Skeletal muscle satellite cell (primary cell): ENCODE results near the gene TTC7B.

Source experiments
- H3K27me3 ChIP-seq: 2 replicates; pipeline ENCODE4 v1.7.0; 2013; ENCODE audit warnings: low read length; ENCODE audit not compliant: control insufficient read depth, insufficient read depth
- H3K36me3 ChIP-seq: 2 replicates; pipeline ENCODE4 v1.7.0; 2013; ENCODE audit warnings: mild to moderate bottlenecking, control low read depth, low read length; ENCODE audit not compliant: insufficient read depth
- H3K4me1 ChIP-seq: 2 replicates; pipeline ENCODE4 v1.7.0; 2013; ENCODE audit warnings: low read length; ENCODE audit not compliant: control insufficient read depth, insufficient read depth
- H3K4me2 ChIP-seq: 2 replicates; pipeline ENCODE4 v1.7.0; 2013; ENCODE audit warnings: mild to moderate bottlenecking, low read length
- H3K4me3 ChIP-seq: 2 replicates; pipeline ENCODE4 v1.7.0; 2013; ENCODE audit warnings: low read length
- H3K9ac ChIP-seq: 2 replicates; pipeline ENCODE4 v1.7.0; 2013; ENCODE audit warnings: mild to moderate bottlenecking, low read depth, low read length, moderate library complexity
- H3K9me3 ChIP-seq: replicated peaks from 2 replicates; pipeline ENCODE4 v1.7.0; 2013; ENCODE audit warnings: mild to moderate bottlenecking, control low read depth, low read length

TTC7B gene

DNA sequence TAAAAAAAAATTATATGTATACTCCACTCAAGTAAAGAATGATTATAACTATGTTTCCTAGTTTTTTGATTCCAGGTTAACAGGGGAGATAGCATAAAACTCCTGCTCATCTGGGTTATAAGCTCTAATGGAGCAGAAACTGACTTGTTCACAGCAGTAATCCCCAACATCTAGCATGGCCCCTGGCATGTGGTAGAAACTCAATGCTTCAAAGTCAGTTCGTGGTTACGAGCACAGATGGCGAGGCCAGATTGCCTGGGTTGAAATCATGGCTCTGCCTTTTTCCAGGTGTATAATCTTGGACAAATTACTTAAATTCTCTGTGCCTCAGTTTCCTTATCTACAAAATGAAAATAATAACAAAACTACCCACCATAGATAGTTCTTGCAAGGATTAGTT lies 183.8 kb downstream of the TTC7B start:
- no peak overlapping the region for H3K4me3 ChIP-seq
- H3K36me3 ChIP-seq = no peaks in the 10 kb centered on the region
- H3K27me3 ChIP-seq = no peaks in the 10 kb centered on the region
- H3K4me1 ChIP-seq = no peaks in the 10 kb centered on the region
- no peak overlapping the region for H3K9ac ChIP-seq
- no peak overlapping the region for H3K4me2 ChIP-seq
- H3K9me3 ChIP-seq = no peaks in the 10 kb centered on the region

DNA sequence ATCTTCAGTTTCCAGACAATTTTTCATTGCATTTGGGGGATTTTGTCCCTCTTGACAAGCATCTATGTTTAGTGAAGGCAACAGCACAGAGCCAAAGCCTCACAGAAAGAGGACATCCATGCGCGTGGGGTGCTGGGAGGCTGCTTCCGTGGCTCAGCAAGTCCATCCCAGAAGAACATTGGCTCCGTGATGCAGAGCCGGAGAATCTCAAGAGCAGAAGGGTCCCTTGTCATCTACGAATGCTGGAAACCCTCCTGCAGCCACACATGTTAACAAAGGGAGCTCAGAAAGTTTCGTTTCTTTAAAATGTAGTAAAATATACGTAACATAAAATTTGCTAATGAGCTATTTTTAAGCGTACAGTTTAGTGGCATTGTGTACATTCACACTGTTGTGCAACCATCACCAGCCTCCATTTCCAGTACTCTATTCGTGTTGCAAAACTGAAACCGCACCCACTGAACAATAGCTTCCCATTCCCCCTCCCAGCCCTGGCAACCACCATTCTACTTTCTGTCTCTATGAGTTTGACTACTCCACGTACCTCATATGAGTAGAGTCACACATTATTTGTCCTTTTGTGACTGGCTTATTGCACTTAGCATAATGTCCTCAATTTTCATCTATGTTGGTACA lies 185.9 kb downstream of the TTC7B start:
- H3K4me2 ChIP-seq = no peak overlapping the region
- H3K9ac ChIP-seq = no peak overlapping the region
- no peak overlapping the region for H3K4me3 ChIP-seq
- H3K27me3 ChIP-seq = no peaks in the 10 kb centered on the region
- H3K4me1 ChIP-seq = peaks cover under 1% of the 10 kb centered on the region
- H3K36me3 ChIP-seq = no peaks in the 10 kb centered on the region
- no peaks in the 10 kb centered on the region for H3K9me3 ChIP-seq

DNA sequence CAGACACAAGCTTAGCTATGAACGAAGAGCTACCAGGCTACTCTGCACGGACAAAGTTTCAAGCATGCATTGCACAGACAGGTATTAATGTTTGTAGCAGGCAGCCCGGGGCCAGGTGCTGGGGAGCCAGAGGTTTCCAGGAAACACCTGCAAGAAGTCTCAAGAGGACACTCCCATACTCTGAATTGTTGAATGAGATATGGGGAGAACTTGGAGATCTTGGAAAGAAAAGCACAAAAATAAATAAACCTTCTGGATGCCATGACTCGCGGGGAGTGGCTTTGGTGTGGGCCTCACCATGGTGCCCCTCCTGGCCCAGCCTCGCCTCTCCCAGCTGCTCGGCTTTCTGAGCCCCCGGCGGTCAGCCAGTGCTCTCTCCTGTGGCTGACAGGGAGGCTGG lies 186.8 kb downstream of the TTC7B start:
- Histone ChIP-seq H3K9me3 (no peaks in the 10 kb centered on the region), H3K27me3 (no peaks in the 10 kb centered on the region), H3K4me2 (no peak overlapping the region), H3K36me3 (no peaks in the 10 kb centered on the region), H3K9ac (no peak overlapping the region), H3K4me1 (peaks cover 8% of the 10 kb centered on the region), H3K4me3 (no peak overlapping the region)

DNA sequence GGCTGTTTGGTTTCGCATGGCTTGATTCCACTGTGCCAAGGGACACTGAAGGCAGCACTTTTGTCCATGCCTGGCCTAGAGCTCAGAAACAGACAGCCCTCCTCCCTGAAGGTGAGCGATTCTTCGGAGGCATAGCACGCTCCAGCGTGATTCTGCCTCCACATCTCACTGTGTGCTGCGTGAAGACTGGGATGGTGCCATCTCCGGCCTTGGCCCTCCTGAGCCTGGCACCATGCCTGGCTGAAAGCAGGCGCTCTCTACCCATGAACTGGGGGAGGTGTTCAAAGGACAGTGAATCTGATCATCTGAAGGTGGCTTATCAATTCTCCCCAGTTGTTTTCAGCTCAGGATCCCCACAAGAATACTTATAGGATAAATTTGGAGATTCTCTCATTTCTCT lies 187.4 kb downstream of the TTC7B start:
- no peak overlapping the region for H3K4me3 ChIP-seq
- H3K4me1 ChIP-seq = peaks cover 13% of the 10 kb centered on the region
- H3K4me2 ChIP-seq = no peak overlapping the region
- no peaks in the 10 kb centered on the region for H3K27me3 ChIP-seq
- H3K9ac ChIP-seq = no peak overlapping the region
- H3K36me3 ChIP-seq = no peaks in the 10 kb centered on the region
- H3K9me3 ChIP-seq = no peaks in the 10 kb centered on the region

DNA sequence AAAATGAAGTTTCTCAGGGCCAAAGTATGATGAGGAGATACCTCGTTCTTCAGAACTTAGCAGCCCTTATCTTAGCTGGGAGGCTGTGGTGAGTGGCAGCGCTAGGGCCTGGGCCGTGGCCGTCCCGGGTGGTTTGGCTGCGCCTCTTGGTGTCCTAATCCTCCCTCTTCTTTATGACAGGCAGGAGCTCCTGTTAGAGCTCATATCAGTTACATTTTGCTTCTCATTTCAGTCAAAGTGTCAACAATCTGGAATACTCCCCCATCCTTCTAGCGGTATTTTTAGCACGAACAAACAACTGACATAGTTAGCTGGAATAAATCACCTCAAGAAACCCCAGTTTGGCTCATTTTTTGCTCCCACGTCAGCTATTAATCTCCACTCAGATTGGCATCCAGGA lies 188.8 kb downstream of the TTC7B start:
- H3K36me3 ChIP-seq = no peaks in the 10 kb centered on the region
- no peaks in the 10 kb centered on the region for H3K27me3 ChIP-seq
- H3K4me2 ChIP-seq = no peak overlapping the region
- no peaks in the 10 kb centered on the region for H3K9me3 ChIP-seq
- H3K4me1 ChIP-seq = peaks cover 13% of the 10 kb centered on the region
- no peak overlapping the region for H3K4me3 ChIP-seq
- H3K9ac ChIP-seq = no peak overlapping the region

DNA sequence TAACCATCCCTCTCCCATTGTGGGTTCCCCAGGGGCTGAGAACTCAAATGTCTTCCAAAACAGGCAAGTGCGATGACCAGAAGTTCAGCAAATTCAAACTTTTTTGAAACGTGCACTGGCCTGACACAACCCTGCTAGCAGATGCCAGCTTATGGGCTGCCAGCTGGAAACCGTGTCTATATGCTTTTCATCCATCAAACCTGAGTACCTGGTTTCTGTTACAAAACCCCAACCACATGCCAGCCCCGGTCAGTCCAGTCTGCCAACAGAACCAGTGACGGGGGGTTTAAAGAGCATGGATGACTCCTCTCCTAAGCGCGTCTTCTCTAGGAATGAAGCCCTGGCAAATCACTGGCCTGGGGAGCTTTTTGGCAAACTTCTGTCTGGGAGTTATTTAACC lies 189.7 kb downstream of the TTC7B start:
- Histone ChIP-seq H3K4me2 (no peak overlapping the region), H3K4me1 (peaks cover 13% of the 10 kb centered on the region), H3K27me3 (no peaks in the 10 kb centered on the region), H3K4me3 (no peak overlapping the region), H3K9me3 (no peaks in the 10 kb centered on the region), H3K36me3 (no peaks in the 10 kb centered on the region), H3K9ac (no peak overlapping the region)

DNA sequence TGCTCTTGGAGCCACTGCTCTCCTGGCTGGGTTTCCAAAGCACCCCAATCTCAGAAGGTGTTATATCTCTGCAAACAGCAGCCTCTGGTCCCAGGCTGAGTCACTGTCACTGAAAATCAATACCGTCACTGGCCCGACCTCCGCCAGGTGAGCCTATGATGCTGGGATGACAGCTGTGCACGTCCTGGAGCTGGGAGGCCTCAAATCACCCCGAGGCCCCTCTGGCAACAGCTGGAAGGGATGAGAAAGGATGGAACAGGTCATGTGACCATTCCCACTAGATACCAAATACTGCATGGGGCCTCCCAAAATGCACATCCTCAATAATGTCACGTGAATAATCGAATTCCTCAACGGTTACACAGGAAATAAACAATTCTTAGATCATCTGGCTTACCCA lies 190.8 kb downstream of the TTC7B start:
- Histone ChIP-seq H3K4me2 (no peak overlapping the region), H3K4me3 (no peak overlapping the region), H3K27me3 (no peaks in the 10 kb centered on the region), H3K4me1 (peaks cover 13% of the 10 kb centered on the region), H3K9me3 (no peaks in the 10 kb centered on the region), H3K9ac (no peak overlapping the region), H3K36me3 (no peaks in the 10 kb centered on the region)

DNA sequence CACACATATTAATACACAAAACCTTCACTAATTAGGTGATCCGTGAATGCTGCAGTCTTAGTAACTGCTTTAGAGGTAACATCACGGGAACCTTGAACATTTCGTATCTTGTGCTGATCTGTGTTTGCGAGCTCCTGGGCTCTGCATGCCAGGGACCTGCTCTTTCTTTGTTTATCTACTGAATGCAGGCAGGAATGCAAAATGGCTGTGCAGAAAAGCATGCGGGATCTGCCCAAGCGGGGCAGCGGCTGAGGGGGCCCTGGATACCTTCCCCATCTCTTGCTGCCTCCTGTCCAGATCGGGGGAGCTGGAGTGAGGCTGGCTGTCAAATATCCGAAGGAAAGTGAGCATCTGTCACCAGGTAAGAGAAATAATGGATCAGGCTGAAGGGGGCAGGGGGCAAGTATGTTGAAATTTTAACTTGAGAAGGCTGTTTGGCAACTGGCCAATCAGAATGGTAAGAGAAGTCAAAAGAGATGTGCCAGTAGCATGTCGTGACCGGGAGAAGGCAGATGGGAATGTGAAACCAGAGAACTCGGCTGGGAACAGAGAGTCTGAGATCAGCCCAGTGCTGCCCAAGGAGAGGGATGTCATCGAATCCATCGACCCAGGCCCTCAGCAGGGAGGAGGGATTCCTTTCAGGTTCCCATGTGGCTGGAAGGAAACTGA lies 191.4 kb downstream of the TTC7B start:
- H3K4me1 ChIP-seq = peaks cover 13% of the 10 kb centered on the region
- no peak overlapping the region for H3K4me2 ChIP-seq
- no peak overlapping the region for H3K9ac ChIP-seq
- H3K36me3 ChIP-seq = no peaks in the 10 kb centered on the region
- no peaks in the 10 kb centered on the region for H3K9me3 ChIP-seq
- no peak overlapping the region for H3K4me3 ChIP-seq
- H3K27me3 ChIP-seq = no peaks in the 10 kb centered on the region

DNA sequence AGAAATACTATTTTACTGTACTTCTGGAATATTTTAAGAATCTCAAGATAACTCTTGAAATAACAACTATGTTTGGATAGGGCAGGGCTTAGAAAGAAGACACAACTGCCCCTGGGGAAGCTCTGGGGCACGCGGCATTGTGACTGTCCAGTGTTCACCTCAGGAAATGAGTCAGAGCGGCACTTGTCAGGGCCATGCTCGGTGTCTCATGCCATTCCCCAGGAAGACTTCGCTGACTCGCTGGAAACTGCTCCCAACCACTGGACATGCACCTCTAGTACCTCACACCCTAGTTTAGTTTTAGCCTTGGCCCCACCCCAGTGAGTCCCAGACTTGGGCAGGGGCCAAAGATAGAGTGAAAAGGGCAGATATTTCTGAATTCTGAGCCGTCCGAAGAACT lies 192.0 kb downstream of the TTC7B start:
- Histone ChIP-seq H3K4me1 (peaks cover 13% of the 10 kb centered on the region), H3K9ac (no peak overlapping the region)

DNA sequence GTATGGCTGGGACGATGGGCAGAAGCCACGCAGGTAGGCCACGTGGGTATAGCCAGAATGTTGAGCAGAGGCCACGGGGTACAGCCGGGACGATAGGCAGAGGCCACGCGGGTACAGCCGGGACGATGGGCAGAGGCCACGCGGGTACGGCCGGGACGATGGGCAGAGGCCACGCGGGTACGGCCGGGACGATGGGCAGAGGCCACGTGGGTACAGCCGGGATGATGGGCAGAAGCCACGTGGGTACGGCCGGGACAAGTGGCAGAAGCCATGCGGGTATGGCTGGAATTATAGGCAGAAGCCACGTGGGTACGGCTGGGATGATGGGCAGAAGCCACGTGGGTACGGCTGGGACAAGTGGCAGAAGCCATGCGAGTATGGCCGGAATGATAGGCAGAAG lies 195.0 kb downstream of the TTC7B start:
- Histone ChIP-seq H3K9ac (no peak overlapping the region), H3K36me3 (no peaks in the 10 kb centered on the region), H3K4me3 (no peak overlapping the region), H3K4me1 (peaks cover 13% of the 10 kb centered on the region), H3K27me3 (no peaks in the 10 kb centered on the region), H3K4me2 (no peak overlapping the region), H3K9me3 (no peaks in the 10 kb centered on the region)

More for the DNA sequence above, 192.0 kb downstream of the TTC7B start:
- no peaks in the 10 kb centered on the region for H3K36me3 ChIP-seq
- no peaks in the 10 kb centered on the region for H3K27me3 ChIP-seq
- H3K4me2 ChIP-seq = no peak overlapping the region
- H3K9me3 ChIP-seq = no peaks in the 10 kb centered on the region
- H3K4me3 ChIP-seq = no peak overlapping the region

DNA sequence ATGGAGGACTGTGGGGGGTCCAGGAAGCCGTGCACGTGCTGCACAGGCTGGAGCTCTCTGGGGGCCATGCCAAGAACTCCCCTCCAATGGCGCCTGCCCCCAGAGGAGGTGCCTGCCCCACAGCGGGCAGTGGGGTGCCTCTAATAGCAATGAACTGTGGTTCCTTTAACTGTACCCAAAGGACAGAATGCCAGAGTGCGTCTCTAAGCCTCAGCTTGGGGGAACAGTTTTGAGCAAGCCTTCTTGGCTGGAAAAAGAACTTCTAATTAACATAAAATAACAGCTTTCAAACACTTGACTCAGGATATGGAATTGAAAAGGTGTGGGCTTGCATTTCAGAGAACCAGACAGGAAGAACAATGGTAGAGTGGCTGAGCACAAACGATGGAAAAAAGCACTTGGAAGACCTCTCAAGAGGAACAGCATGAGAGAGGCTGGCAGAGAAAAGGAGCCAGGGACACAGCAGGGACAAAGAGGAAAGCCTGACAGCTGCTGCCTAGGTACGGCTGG lies 195.6 kb downstream of the TTC7B start:
- Histone ChIP-seq H3K36me3 (no peaks in the 10 kb centered on the region), H3K9me3 (no peaks in the 10 kb centered on the region), H3K27me3 (no peaks in the 10 kb centered on the region), H3K4me3 (no peak overlapping the region), H3K4me2 (no peak overlapping the region), H3K9ac (no peak overlapping the region), H3K4me1 (peaks cover 13% of the 10 kb centered on the region)

DNA sequence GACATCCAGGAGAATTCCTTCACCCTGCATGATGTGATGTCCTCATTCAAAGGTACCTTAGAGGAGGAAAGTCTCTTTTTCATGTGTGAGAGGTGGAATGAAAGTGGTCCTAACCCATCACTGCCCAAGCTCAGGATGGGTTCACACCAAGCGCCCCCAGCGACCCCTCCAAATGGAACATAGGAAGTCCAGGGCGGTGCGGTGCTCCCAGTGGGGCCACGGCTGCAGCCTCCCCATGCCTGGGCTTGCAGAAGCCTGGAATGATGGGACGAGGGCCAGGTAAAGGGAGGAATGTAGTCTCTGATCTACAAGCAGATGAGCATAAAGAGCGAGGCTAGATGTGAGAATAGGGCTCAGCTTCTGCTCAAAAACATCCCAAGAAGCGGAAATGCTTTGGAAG lies 196.3 kb downstream of the TTC7B start:
- Histone ChIP-seq H3K27me3 (no peaks in the 10 kb centered on the region), H3K36me3 (no peaks in the 10 kb centered on the region), H3K4me1 (peaks cover 9% of the 10 kb centered on the region), H3K4me2 (no peak overlapping the region), H3K4me3 (no peak overlapping the region), H3K9me3 (no peaks in the 10 kb centered on the region), H3K9ac (no peak overlapping the region)
